Activated T-helper 1 cell treated with anti-CD3 and anti-CD28 coated beads, Interleukin-12 subunit alpha, Interleukin-12 subunit beta, Interleukin-2, Interleukin-4 antibody, amounts not matched to agents 30 ng/mL and 10 ng/mL and 1 ng/mL, durations not matched to agents 14 hours and 24 hours and 36 hours (primary cell): ENCODE results near the gene ULK4. TPM values are rescaled to one million over a fixed set of nuclear protein-coding genes. Genes with fewer than 3 reads are reported as not detected.
"Not testable (repeated sequence)": the region's sequence is repeated elsewhere in the genome, so short reads cannot be mapped to it uniquely, and the experiment has no call there.

Experiments
- DNase-seq: peaks from one replicate; pipeline ENCODE4 v3.0.0; 2021; ENCODE audit warnings: low spot score
- H3K27ac Mint-ChIP-seq: one replicate; pipeline ENCODE4 v1.8.0; 2021; ENCODE audit warnings: mild to moderate bottlenecking, mixed read lengths
- H3K27me3 Mint-ChIP-seq: one replicate; pipeline ENCODE4 v1.8.0; 2022; ENCODE audit warnings: mild to moderate bottlenecking, moderate library complexity, mixed read lengths; ENCODE audit not compliant: insufficient read depth
- H3K36me3 Mint-ChIP-seq: one replicate; pipeline ENCODE4 v1.8.0; 2021; ENCODE audit warnings: low read depth, mixed read lengths
- H3K4me1 Mint-ChIP-seq: one replicate; pipeline ENCODE4 v1.8.0; 2021; ENCODE audit warnings: low read depth, mixed read lengths
- H3K4me3 Mint-ChIP-seq: one replicate; pipeline ENCODE4 v1.8.0; 2021; ENCODE audit warnings: mild to moderate bottlenecking, moderate library complexity, mixed read lengths
- H3K9me3 Mint-ChIP-seq: one replicate; pipeline ENCODE4 v1.8.0; 2021; ENCODE audit warnings: mixed read lengths
- intact Hi-C: fragments of 100-400 bp; cut with micrococcal nuclease; formaldehyde crosslinking; loops from one replicate; pipeline ENCODE4 v1.15.1; 2024
- total RNA-seq: library from RNA; stranded (reverse); gene quantifications from 2 replicates; pipeline ENCODE4 v1.2.3, GENCODE V29; 2022

ULK4 gene
- total RNA-seq, 1 donor from 2014 or later = 7.3 TPM

GRCh38 chr3:41302295-41302694 is 659.6 kb downstream of the ULK4 start:
- intact Hi-C loops = no loop called here
- Mint-ChIP-seq H3K27ac (no peak overlapping the region), H3K36me3 (no peaks in the 10 kb centered on the region), H3K4me3 (no peak overlapping the region), H3K4me1 (no peaks in the 10 kb centered on the region), H3K9me3 (no peaks in the 10 kb centered on the region), H3K27me3 (no peaks in the 10 kb centered on the region)
- no peak for DNase-seq

GRCh38 chr3:41301548-41301947 is 660.4 kb downstream of the ULK4 start:
- peaks cover 2% of the 10 kb centered on the region for H3K27me3 Mint-ChIP-seq
- intact Hi-C loops = no loop called here
- no peaks in the 10 kb centered on the region for H3K4me1 Mint-ChIP-seq
- H3K36me3 Mint-ChIP-seq = no peaks in the 10 kb centered on the region
- H3K27ac Mint-ChIP-seq = no peak overlapping the region
- H3K9me3 Mint-ChIP-seq = no peaks in the 10 kb centered on the region
- DNase-seq = no peak
- no peak overlapping the region for H3K4me3 Mint-ChIP-seq

GRCh38 chr3:41299036-41299435 is 662.9 kb downstream of the ULK4 start:
- no peak for DNase-seq
- Mint-ChIP-seq H3K27me3 (peaks cover 4% of the 10 kb centered on the region), H3K27ac (no peak overlapping the region), H3K36me3 (no peaks in the 10 kb centered on the region), H3K4me1 (no peaks in the 10 kb centered on the region), H3K4me3 (no peak overlapping the region), H3K9me3 (no peaks in the 10 kb centered on the region)
- intact Hi-C loops = no loop called here

- DNase-seq = no peak
- Mint-ChIP-seq H3K27ac (no peak overlapping the region), H3K36me3 (no peaks in the 10 kb centered on the region), H3K4me3 (no peak overlapping the region), H3K4me1 (no peaks in the 10 kb centered on the region), H3K9me3 (no peaks in the 10 kb centered on the region), H3K27me3 (peaks cover 4% of the 10 kb centered on the region)
- intact Hi-C loops = no loop called here
These were observed 664.2 kb downstream of the ULK4 start for GRCh38 chr3:41297750-41298149.

- Mint-ChIP-seq H3K4me3 (no peak overlapping the region), H3K4me1 (no peaks in the 10 kb centered on the region), H3K9me3 (no peaks in the 10 kb centered on the region), H3K36me3 (no peaks in the 10 kb centered on the region), H3K27ac (no peak overlapping the region), H3K27me3 (peaks cover 4% of the 10 kb centered on the region)
- DNase-seq = no peak
- intact Hi-C loops = no loop called here
These were observed 665.3 kb downstream of the ULK4 start for GRCh38 chr3:41296556-41296955.

GRCh38 chr3:41295740-41296139 is 666.2 kb downstream of the ULK4 start:
- Mint-ChIP-seq H3K27ac (no peak overlapping the region), H3K9me3 (no peaks in the 10 kb centered on the region), H3K4me1 (no peaks in the 10 kb centered on the region), H3K36me3 (no peaks in the 10 kb centered on the region), H3K4me3 (no peak overlapping the region), H3K27me3 (peaks cover 4% of the 10 kb centered on the region)
- DNase-seq = no peak
- intact Hi-C loops = no loop called here

- Mint-ChIP-seq H3K4me3 (no peak overlapping the region), H3K4me1 (no peaks in the 10 kb centered on the region), H3K36me3 (no peaks in the 10 kb centered on the region), H3K27ac (no peak overlapping the region), H3K9me3 (no peaks in the 10 kb centered on the region), H3K27me3 (peaks cover 4% of the 10 kb centered on the region)
- intact Hi-C loops = no loop called here
- DNase-seq = no peak
These were observed 668.7 kb downstream of the ULK4 start for GRCh38 chr3:41293169-41293681.

GRCh38 chr3:41290736-41291135 is 671.2 kb downstream of the ULK4 start:
- Mint-ChIP-seq H3K4me1 (no peaks in the 10 kb centered on the region), H3K4me3 (no peak overlapping the region), H3K27ac (no peak overlapping the region), H3K27me3 (peaks cover 2% of the 10 kb centered on the region), H3K36me3 (no peaks in the 10 kb centered on the region), H3K9me3 (no peaks in the 10 kb centered on the region)
- DNase-seq = no peak
- intact Hi-C loops = no loop called here

GRCh38 chr3:41290306-41290705 is 671.6 kb downstream of the ULK4 start:
- H3K4me3 Mint-ChIP-seq = no peak overlapping the region
- H3K4me1 Mint-ChIP-seq = no peaks in the 10 kb centered on the region
- H3K9me3 Mint-ChIP-seq = no peaks in the 10 kb centered on the region
- intact Hi-C loops = no loop called here
- H3K27ac Mint-ChIP-seq = no peak overlapping the region
- H3K27me3 Mint-ChIP-seq = peaks cover 2% of the 10 kb centered on the region
- DNase-seq = no peak
- no peaks in the 10 kb centered on the region for H3K36me3 Mint-ChIP-seq

- H3K27ac Mint-ChIP-seq = no peak overlapping the region
- no peaks in the 10 kb centered on the region for H3K36me3 Mint-ChIP-seq
- H3K4me3 Mint-ChIP-seq = no peak overlapping the region
- no peaks in the 10 kb centered on the region for H3K27me3 Mint-ChIP-seq
- H3K9me3 Mint-ChIP-seq = no peaks in the 10 kb centered on the region
- H3K4me1 Mint-ChIP-seq = no peaks in the 10 kb centered on the region
- no peak for DNase-seq
- intact Hi-C loops = no loop called here
These were observed 673.1 kb downstream of the ULK4 start for GRCh38 chr3:41288785-41289184.

- Mint-ChIP-seq H3K27me3 (no peaks in the 10 kb centered on the region), H3K27ac (no peak overlapping the region), H3K4me3 (no peak overlapping the region), H3K9me3 (peaks cover 3% of the 10 kb centered on the region), H3K4me1 (no peaks in the 10 kb centered on the region), H3K36me3 (no peaks in the 10 kb centered on the region)
- intact Hi-C loops = no loop called here
- no peak for DNase-seq
These were observed 675.6 kb downstream of the ULK4 start for GRCh38 chr3:41286305-41286704.

- not testable (repeated sequence) for H3K9me3 Mint-ChIP-seq, H3K36me3 Mint-ChIP-seq, H3K27me3 Mint-ChIP-seq, DNase-seq, H3K27ac Mint-ChIP-seq, H3K4me3 Mint-ChIP-seq, H3K4me1 Mint-ChIP-seq
- intact Hi-C loops = loop anchor here (1.0 kb wide), 1 partner anchor 46 kb away; no protein-coding TSS in a partner anchor
These were observed 677.0 kb downstream of the ULK4 start for GRCh38 chr3:41284934-41285333.

- Mint-ChIP-seq H3K27me3 (no peaks in the 10 kb centered on the region), H3K9me3 (peaks cover 3% of the 10 kb centered on the region), H3K4me1 (no peaks in the 10 kb centered on the region), H3K36me3 (no peaks in the 10 kb centered on the region), H3K4me3 (no peak overlapping the region), H3K27ac (no peak overlapping the region)
- intact Hi-C loops = no loop called here
- no peak for DNase-seq
These were observed 684.0 kb downstream of the ULK4 start for GRCh38 chr3:41277790-41278465.

GRCh38 chr3:41276191-41276590 is 685.7 kb downstream of the ULK4 start:
- H3K4me1 Mint-ChIP-seq = no peaks in the 10 kb centered on the region
- H3K9me3 Mint-ChIP-seq = peaks cover 11% of the 10 kb centered on the region
- intact Hi-C loops = no loop called here
- no peaks in the 10 kb centered on the region for H3K27me3 Mint-ChIP-seq
- H3K36me3 Mint-ChIP-seq = no peaks in the 10 kb centered on the region
- H3K4me3 Mint-ChIP-seq = no peak overlapping the region
- DNase-seq = no peak
- no peak overlapping the region for H3K27ac Mint-ChIP-seq
